Stimulated activated CD8-positive, alpha-beta memory T cell treated with anti-CD3 and anti-CD28 coated beads, Interleukin-7, amount 100 ng/mL, for 24 hours (primary cell): ENCODE results near the gene ASCC3.

Source experiments
- DNase-seq: peaks from one replicate; pipeline ENCODE4 v3.0.0-alpha.2; 2020; ENCODE audit warnings: low read depth

ASCC3 gene

GRCh38 chr6:100493206-100493888 is 387.8 kb downstream of the ASCC3 start:
- DNase-seq: no peak

DNA sequence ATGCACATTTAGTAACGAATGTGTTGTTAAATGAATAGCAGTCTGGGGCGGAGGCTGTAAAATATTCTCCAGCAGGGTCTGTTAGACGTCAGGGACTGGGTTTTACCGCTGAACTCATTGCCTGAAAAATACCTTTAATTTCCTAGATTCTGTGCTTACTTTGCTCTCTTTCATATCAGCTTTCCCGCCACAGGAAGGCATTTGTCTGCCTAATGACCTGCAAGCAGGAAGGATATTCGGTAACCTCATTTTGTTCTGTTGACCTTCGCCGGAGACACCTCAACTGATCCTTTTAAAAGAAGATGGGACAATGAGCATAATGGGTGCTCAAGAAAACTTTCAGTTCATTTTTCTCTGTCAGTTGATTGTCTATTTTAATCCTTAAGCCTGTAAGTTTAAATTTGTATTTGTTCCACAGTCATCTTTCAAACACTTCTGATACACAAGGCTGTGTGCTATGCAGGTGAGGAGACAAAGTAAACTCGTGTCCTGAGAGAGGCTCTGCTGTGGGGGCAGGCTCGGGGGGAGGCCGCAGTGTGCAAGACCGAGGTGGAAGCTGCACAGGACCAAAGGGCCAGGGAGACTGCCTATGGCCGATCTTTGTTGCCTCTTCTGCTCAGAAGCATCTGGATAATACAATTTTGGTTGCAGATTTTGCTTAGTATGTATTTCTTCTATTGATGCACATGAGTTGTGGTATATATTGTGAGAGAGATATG is 389.0 kb downstream of the ASCC3 start:
- no peak for DNase-seq

DNA sequence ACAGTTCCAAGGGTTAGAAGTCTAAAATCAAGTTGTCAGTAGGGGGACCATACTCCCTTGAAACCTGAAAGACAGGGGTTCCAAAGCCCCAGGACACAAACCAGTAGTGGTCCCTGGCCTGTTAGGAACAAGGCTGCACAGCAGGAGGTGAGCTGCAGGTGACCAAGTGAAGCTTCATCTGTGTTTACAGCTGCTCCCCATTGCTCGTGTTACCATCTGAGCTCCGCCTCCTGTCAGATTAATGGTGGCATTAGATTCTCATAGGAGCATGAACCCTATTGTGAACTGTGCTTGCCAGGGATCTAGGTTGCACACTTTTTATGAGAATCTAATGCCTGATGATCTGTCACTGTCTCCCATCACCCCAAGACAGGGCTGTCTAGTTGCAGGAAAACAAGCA is 391.1 kb downstream of the ASCC3 start:
- DNase-seq: no peak

DNA sequence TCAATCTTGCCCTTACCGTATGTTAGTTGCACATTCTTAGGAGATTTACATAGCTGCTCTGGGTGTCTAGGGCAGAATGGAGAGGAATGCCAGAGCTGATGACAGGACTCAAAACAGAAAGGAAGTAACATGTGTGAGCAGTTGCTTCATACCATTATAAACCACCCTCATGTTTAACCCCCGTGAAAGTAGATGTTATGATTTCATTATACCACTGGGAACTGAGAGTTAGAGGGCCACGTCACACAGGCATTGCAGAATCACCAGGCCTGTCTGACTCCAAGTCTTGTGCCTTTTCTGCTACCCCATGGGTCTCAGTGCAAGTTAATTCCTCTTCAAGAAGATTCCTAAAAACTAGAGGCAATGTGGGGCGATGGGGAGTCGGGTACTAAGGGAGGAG is 392.9 kb downstream of the ASCC3 start:
- no peak for DNase-seq

DNA sequence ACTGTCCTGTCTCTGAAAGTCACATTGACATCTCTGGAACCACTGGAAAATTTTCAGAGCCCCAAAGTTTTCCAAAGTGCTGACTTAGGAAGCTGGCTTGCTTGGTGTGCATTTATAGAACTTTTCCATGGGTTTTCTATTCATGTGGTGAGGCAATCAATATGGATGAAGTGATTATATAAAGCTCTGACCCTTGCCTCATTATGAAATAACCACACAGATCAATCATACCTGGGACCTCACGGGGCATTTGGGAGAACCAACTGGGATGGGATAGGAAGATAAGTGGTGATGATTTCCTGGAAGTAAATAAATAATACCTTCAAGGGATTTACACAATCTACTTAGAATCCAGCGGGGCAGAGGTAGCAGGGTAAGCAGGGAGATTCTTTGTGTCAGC is 393.5 kb downstream of the ASCC3 start:
- no peak for DNase-seq

DNA sequence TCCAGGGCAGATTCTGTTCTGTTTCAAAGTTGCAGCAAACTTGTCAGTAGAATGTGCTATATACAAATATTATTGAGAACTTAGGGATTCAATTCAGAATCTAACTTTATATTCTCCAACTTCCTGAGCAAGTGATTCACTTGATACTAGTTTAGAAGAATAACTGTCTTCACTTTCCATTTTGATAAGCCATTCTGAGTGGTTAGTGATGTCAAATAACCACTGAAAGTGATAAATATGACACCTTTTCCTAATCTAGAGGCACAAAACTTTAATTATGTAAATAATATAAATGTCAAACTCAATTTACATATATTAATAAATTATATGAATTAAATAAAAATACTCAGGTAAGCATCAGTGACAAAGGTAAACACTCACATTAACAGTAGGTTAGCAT is 395.9 kb downstream of the ASCC3 start:
- no peak for DNase-seq

DNA sequence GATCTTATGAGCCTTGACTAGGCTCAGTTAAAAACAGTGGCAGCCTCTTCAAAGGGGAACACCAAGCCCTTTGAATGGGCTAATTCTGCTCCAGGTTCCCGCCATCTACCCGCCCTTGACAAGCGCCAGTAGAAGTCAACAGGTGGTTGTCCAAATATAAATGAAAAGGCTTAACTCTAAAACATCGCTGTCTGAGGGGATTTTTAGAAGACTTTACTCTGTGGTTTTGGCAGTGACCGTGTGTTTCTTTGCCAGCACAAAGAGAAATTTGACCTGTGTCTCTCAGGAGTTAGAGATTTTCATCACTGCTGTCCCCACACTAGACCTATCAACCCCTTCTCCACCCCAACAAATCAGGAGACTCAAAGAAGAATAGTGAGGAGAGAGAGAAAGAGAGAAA is 396.7 kb downstream of the ASCC3 start:
- DNase-seq: no peak

DNA sequence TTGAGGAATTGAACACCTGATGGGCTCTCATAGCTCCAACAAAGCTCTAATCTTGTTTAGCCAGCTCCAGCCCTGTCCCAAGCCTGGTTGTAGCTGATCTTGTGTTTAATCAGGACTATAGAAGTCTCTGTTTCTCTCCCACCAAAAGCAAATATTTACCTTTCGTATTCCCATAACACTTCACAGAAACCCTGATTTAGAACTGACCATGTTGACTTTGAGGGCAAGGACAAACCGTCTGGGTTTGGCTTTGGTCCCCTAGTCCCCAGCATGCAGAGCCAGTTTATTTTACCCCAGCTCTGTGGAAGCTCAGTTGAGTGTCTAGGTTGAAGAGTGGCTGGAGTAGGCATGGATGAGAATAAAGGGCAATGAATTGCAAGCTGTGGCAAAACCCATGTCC is 398.4 kb downstream of the ASCC3 start:
- no peak for DNase-seq

- DNase-seq: no peak
These were observed 401.7 kb downstream of the ASCC3 start for GRCh38 chr6:100479179-100480035.

DNA sequence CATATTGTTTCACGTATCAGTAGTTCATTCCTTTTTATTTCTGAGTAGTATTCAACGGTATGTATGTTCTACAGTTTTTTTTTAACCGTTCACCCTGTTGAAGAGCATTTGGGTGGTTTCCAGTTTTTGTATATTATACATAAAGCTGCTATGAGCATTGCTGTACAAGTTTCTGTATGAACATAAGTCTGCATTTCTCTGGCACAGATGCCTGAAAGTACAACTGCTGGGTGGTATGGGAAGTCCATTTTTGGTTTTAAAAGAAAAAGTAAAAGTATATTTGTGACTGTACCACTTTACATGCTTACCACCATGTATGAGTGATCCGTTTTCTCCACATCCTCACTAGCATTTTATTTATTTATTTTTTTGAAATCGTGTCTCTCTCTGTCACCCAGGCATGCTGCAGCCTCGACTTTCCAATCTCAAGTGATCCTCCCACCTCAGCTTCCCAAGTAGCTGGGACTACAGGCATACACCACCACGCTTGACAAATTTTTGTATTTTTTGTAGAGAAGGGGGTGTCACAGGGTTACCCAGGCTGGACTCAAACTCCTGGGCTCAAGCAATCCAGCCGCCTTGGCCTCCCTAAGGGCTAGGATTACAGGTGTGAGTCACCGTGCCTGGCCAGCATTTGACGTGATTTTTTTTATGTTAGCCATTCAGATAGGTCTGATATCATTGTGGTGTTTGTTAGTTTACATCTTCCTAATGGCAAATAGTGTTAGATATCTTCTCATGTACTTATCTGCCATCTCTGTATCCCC is 405.4 kb downstream of the ASCC3 start:
- DNase-seq: no peak

DNA sequence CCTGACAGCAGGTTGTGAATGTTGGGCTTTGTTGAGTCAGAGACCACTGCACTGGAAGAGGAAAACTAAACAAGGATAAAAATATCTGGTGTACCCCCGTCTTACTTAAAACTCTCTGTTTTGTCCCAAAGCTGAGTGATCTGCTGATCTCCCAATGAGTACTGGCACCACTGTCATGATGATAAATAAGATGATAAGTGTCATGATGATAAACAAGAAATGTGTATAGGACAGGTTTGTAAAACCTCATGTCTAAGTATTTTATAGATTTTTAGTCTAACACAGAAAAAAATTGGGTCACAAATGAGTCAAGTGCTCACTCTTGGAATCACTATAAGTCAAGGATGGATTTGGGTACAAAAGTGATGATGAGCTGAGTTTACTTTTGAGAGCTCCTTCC is 407.9 kb downstream of the ASCC3 start:
- DNase-seq: no peak

DNA sequence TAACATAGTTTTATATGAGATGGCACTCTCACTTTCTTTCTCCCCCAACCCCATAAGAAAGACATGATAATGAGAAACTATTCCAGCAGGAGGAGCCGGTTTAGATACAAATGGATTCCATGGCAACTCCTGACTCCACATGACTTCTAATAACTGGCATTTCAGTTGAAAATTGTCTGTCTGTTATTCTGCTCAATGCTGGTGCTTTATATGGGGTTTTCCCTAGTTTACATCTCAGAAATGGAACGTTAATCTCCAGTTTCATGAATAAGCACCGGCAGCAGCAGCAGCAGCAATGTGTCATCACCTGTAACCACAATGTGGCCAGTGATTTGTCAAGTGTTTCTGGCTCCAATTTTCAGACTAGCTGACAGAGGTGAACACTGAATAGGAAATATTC is 408.5 kb downstream of the ASCC3 start:
- DNase-seq: no peak

- DNase-seq: no peak
These were observed 410.6 kb downstream of the ASCC3 start for GRCh38 chr6:100470422-100471120.

DNA sequence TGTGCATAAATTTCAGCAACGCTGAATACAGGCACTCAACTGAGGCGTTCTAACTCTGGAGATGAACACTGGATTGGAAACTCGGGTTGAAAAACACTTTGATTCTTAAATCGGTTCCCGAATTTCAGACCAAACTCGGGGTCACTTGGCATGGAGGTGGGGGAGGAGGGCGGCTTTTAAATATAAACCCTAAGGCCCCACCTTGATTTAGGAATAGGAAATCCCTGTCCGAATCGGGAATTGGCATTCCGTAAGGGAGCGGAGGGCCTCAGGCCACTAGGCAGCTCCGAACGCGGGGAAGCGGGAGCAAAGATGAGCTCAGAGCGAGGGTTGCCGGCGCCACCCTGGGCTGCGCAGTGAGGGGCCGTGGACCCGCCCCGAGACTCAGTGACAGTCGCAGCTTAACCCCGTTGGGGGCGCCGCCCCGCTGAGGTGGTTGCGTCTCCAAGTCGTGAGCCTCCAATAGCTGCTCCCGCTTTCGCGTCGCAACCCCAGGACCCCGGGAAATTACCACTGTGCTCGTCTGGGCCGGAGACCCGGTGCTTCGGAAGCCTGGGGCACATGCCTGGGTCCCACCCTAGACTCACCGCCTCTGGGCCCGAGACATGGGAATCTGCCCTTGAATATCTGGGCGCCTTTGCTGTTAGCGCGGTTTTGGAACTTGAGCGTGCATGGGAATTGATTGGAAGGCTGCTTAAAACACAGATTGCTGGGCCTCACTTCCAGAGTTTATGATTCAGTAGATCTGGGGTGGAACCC is 411.8 kb downstream of the ASCC3 start:
- no peak for DNase-seq

DNA sequence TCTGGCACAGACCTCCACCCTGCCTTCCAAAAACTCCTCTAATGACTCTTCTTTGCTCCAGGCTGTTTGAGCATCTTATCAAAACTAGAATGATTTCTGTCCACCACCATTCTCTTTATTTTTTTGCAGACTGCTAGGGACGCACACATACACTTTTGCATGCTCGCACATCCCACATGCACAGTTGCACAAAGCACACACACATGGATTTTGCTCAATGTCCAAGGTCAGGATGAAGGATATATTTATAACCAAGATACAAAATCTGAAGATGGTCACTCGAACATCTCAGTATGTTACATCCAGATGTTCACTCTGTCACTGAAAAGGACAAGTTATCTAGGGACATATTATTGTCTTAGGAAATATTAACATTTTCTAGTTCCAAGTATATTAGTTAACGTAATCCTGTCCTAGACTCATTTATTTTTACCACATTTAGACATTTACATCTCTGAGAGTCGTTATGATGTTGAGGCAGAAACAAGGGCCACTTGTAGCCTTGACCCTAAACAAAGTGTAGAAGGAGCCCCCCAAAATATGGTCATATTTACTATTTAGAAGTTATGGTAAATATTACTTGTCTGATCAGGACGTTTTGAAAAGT is 413.0 kb downstream of the ASCC3 start:
- DNase-seq: no peak

DNA sequence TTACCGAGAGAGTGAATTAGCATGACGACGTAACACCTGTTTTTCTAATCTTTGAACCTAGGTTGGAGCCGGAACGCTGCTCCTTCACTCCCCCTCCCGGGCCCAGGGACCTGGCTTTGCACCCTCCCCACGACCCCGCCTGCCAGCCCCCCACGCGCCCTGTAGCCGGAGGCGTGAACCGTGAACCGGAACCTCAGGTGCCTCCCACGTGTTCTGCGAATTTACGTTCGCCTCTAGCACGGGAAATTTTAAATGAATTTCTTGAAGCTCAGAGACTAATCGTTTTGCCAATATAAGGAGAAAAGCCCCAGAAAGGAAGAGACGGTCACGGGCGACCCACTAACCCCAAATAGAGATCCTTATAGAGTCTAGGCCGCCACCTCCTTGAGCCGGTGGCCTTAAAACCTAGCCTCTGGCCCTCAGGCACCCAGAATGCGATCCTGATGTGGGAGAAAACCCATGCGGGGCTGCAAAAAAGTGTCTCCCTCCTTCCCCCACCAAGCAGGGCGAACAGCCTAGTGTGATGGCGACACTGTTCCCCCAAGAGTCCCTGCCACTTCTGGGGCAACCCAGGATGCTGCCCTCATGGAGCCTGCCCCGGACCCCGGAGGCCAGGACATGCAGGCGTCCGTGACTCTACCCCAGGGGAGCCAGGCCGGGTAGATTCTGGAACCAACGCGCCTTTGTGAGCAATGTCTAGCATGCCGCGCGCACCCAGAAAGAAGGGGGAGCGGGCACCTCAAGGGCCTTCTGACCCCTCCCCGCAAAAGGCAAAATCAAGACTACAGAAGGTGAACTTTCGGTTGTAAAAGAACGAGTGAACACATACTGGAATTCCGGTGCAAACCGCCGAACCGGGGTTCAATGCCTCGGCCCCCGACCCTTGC is 413.8 kb downstream of the ASCC3 start:
- DNase-seq: no peak

DNA sequence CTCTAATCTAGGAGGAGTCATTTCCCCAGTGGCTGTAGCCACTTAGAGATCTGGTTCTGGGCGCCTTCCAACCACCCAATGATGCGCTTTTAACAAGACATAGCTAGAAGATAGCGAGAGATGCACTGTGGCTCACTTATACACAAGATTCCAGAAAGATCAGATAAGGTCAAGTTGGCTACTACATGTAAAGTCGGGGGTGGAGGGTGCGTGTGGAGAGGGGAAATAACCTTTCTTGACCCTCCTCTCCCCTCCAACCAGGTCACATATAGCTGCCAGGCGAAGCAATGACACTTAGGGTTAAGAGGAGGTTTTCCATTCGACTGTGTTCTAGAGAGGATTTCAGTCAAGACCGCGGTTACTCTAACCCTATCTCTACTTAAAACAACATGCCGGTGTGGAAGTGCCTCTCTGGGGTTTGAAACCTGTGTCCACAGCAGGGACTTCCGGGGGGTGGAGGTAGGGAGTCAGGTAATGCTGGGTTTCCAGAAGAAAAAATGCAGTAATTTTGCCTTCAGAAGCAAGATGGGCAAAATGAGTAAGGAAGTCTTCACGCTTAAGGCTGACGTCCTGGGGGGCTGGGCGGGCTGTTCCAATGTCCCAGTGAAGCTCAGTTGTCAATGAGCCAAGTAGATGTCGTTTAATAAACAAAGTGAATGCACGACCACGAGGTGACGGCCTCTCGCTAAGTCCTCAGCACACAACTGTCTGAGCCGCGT is 414.6 kb downstream of the ASCC3 start:
- no peak for DNase-seq

DNA sequence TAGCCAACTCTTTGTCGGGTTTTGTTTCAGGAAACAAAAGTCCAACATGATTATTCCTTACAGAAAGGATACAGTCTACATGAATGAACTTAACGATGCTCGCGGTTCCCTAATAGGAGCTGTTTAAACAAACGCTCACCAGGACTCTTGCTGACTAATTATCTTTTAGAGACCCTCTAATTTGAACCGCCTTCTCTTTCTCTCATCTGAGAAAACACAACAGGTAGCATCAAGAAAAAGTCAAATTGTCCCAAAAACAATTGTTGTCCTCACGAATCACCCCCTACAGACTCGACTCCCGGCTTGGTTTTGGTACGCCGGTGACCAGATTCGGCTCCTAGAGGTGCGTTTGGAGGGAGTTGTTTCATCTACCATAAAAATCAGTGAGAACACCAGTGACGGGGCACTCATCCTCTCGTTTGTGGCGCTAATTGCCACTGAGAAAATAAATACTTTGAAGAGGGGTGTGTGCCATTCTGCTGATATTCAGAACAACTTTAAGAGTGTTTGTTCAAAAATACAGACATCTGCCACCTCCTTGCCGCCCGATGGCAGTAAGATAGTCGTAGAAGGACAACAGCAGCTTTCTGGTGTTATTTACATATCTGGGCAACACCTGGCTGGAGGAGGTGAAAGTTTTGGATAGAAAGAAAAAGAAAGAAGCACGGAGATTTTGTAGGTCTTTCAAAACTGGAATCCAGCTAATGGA is 415.3 kb downstream of the ASCC3 start:
- no peak for DNase-seq
